Measurements from ENCODE around the gene POM121L12. TPM values are rescaled to one million over a fixed set of nuclear protein-coding genes. Genes with fewer than 3 reads are reported as not detected.

Gene POM121L12
- total RNA-seq, 1 donor from 2014 or later = not detected

DNA sequence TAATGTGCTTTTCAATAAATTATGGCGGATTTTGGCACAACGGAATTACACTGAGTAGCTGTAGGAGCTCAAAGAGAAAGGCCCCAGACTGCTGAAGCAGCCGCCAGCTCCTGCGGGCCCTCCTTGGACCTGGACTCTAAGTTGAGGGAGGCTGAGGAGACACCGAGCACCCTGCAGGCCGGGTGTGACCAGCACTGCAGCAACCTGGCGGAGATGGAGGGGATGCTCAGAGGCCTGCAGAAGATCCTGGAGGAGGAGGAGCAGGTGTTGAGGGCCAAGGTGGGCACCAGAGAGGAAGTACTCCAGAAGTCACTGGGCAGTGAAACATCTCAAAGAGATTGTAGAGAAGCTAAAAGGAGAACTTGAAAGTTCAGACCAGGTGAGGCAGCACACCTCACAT lies 33.0 kb upstream of the POM121L12 start:
- no peaks in the 10 kb centered on the region for H3K27me3 Mint-ChIP-seq

DNA sequence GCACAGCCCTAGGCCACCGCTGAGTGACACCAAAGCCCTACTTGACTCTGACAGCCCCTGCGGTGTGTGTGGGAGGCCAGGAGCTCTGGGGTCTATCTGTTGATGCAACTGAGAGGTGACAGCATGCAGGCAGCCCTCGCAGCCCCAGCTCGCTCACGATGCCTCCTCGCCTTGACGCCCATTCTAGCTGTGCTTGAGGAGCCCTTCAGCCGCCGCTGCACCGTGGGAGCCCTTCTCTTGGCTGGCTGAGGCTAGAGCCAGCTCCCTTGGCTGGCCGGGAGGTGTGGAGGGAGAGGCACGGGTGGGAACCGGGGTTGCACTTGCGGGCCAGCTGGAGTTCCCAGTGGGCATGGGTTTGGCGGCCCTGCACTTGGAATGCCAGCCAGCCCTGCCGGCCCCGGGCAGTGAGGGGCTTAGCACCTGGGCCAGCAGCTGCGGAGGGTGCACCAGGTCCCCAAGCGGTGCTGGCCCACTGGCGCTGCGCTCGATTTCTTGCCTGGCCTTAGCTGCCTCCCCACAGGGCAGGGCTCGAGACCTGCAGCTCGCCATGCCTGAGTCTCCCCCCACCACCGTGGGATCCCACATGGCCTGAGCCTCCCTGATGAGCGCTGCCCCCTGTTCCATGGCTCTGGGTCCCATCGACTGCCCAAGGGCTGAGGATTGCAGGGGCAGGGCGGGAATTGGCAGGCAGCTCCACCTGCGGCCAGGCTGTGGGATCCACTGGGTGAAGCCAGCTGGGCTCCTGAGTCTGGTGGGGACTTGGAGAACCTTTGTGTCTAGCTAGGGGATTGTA lies 31.6 kb upstream of the POM121L12 start:
- H3K36me3 Mint-ChIP-seq = no peaks in the 10 kb centered on the region
- TF ChIP-seq, protein P1, sequence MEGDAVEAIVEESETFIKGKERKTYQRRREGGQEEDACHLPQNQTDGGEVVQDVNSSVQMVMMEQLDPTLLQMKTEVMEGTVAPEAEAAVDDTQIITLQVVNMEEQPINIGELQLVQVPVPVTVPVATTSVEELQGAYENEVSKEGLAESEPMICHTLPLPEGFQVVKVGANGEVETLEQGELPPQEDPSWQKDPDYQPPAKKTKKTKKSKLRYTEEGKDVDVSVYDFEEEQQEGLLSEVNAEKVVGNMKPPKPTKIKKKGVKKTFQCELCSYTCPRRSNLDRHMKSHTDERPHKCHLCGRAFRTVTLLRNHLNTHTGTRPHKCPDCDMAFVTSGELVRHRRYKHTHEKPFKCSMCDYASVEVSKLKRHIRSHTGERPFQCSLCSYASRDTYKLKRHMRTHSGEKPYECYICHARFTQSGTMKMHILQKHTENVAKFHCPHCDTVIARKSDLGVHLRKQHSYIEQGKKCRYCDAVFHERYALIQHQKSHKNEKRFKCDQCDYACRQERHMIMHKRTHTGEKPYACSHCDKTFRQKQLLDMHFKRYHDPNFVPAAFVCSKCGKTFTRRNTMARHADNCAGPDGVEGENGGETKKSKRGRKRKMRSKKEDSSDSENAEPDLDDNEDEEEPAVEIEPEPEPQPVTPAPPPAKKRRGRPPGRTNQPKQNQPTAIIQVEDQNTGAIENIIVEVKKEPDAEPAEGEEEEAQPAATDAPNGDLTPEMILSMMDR (conservative IDR thresholded peaks at IDR 0.05) = no peak
- H3K27ac Mint-ChIP-seq = no peak overlapping the region

More for the DNA sequence above, 33.0 kb upstream of the POM121L12 start:
- peaks cover 7% of the 10 kb centered on the region for H3K9me3 Mint-ChIP-seq
- DNase-seq (ENCODE audit: extremely low spot score, unreplicated experiment) = no peak
- TF ChIP-seq, protein P1 (conservative IDR thresholded peaks at IDR 0.05) = no peak
- H3K4me3 Mint-ChIP-seq = no peak overlapping the region
- H3K27ac Mint-ChIP-seq = no peak overlapping the region
- H3K4me1 Mint-ChIP-seq (ENCODE audit: unreplicated experiment) = no peaks in the 10 kb centered on the region
- H3K36me3 Mint-ChIP-seq = no peaks in the 10 kb centered on the region

DNA sequence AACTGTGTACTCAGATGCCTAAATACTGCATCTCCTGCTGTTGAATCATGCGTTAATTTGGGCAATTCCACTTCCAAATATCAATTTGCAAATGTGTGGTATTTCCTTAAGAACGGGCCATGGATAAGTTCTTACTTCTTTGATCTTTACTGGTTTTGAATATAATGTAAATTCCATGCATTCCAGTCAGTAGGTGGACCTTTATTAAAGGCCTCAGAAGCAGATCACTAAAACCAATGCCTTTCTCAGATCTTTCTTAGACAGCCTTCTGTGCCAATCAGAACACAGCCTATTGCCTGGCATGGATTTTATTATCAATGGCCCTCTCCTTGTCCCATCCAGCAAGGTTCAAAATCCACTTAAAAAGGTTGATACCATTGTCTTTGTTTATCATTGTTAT lies 21.5 kb upstream of the POM121L12 start:
- peaks cover 7% of the 10 kb centered on the region for H3K9me3 Mint-ChIP-seq
- no peak overlapping the region for H3K27ac Mint-ChIP-seq
- H3K27me3 Mint-ChIP-seq = no peaks in the 10 kb centered on the region
- no peaks in the 10 kb centered on the region for H3K36me3 Mint-ChIP-seq
- TF ChIP-seq, protein P1 (conservative IDR thresholded peaks at IDR 0.05) = no peak
- no peak overlapping the region for H3K4me3 Mint-ChIP-seq
- no peaks in the 10 kb centered on the region for H3K4me1 Mint-ChIP-seq (ENCODE audit: unreplicated experiment)
- DNase-seq (ENCODE audit: extremely low spot score, unreplicated experiment) = no peak

More for the DNA sequence above, 31.6 kb upstream of the POM121L12 start:
- H3K4me1 Mint-ChIP-seq (ENCODE audit: unreplicated experiment) = no peaks in the 10 kb centered on the region
- H3K9me3 Mint-ChIP-seq = peaks cover 7% of the 10 kb centered on the region
- DNase-seq (ENCODE audit: extremely low spot score, unreplicated experiment) = no peak
- no peak overlapping the region for H3K4me3 Mint-ChIP-seq
- no peaks in the 10 kb centered on the region for H3K27me3 Mint-ChIP-seq

DNA sequence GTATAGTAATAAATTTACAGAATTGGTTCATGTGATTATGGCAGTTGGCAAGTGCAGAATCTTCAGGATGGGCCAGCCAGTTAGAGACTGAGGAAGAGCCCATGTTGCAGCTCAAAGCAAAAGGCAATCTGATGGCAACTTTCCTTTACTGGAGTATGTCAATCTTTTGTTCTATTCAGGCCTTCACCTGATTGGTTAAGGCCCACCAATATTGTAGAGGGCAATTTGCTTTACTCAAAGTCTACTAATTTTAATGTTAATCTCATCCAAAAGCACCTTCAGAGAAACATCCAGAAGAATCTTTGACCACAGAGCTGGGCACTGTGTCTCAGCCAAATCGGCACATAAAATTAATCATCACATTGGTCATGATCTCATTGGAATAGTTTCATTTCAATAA lies 20.0 kb upstream of the POM121L12 start:
- H3K9me3 Mint-ChIP-seq = peaks cover 7% of the 10 kb centered on the region
- no peaks in the 10 kb centered on the region for H3K36me3 Mint-ChIP-seq
- H3K27me3 Mint-ChIP-seq = no peaks in the 10 kb centered on the region
- TF ChIP-seq, protein P1 (conservative IDR thresholded peaks at IDR 0.05) = no peak
- H3K4me1 Mint-ChIP-seq (ENCODE audit: unreplicated experiment) = no peaks in the 10 kb centered on the region
- H3K27ac Mint-ChIP-seq = no peak overlapping the region
- no peak for DNase-seq (ENCODE audit: extremely low spot score, unreplicated experiment)
- H3K4me3 Mint-ChIP-seq = no peak overlapping the region

DNA sequence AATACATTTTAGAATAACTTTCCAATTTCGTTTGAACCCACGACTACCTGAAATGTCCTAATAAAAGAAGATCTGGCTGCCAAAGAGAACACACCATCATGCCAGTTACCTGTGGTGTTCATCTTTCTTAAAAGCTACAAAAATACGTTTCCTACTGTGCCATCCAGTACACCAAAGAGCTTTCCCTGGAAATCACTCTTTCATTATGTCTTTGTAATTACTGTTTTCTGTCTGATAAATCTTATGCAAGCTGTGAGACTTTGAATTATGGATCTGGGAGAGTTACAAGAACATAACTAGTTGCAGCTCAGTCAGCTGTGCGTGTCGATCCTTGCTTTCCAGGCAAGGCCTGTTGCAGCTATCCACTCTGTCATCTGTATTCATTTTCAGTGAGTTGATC lies 12.5 kb upstream of the POM121L12 start:
- H3K4me1 Mint-ChIP-seq (ENCODE audit: unreplicated experiment) = no peaks in the 10 kb centered on the region
- H3K27me3 Mint-ChIP-seq = no peaks in the 10 kb centered on the region
- H3K27ac Mint-ChIP-seq = no peak overlapping the region
- no peak for DNase-seq (ENCODE audit: extremely low spot score, unreplicated experiment)
- H3K4me3 Mint-ChIP-seq = no peak overlapping the region
- TF ChIP-seq, protein P1 (conservative IDR thresholded peaks at IDR 0.05) = no peak
- no peaks in the 10 kb centered on the region for H3K9me3 Mint-ChIP-seq
- H3K36me3 Mint-ChIP-seq = no peaks in the 10 kb centered on the region

All from type B pancreatic cell (in vitro differentiated cells).